Kidney epithelial cell (primary cell): ENCODE measurements around the gene NFKBIL1. TPM values are rescaled to one million over a fixed set of nuclear protein-coding genes. Genes with fewer than 3 reads are reported as not detected.
A peak's percentile ranks its signal among the peaks of the same experiment; 100 is the strongest.
"Not testable (repeated sequence)": the region's sequence is repeated elsewhere in the genome, so short reads cannot be mapped to it uniquely, and the experiment has no call there.

Experiments
- DNase-seq: peaks from one replicate; pipeline ENCODE4 v3.0.0-alpha.2; 2010; ENCODE audit warnings: low read depth
- H3K27me3 ChIP-seq: 2 replicates; pipeline ENCODE4 v1.6.0; 2011; ENCODE audit warnings: low read length; ENCODE audit not compliant: control insufficient read depth, insufficient read depth
- H3K36me3 ChIP-seq: 2 replicates; pipeline ENCODE4 v1.5.1; 2011; ENCODE audit warnings: low read length; ENCODE audit not compliant: control insufficient read depth, insufficient read depth
- H3K4me3 ChIP-seq: 2 replicates; pipeline ENCODE4 v1.5.1; 2011; ENCODE audit warnings: low read depth, mild to moderate bottlenecking, control low read depth, low read length
- CTCF ChIP-seq: IDR thresholded peaks from 2 replicates; pipeline ENCODE4 v1.5.1; 2011; ENCODE audit warnings: mild to moderate bottlenecking, moderate library complexity, low read length, control low read depth, inconsistent platforms; ENCODE audit not compliant: insufficient read depth, poor library complexity, severe bottlenecking
- total RNA-seq: library from RNA; depleted of rRNA; stranded (reverse); fragments of >200 nt; gene quantifications from 2 replicates; pipeline ENCODE4 v1.2.3, GENCODE V29; 2015

The NFKBIL1 gene
- 41.9 and 44.0 TPM in 2 replicates for total RNA-seq

GRCh38 chr6:31546958-31547726 is at the start of gene NFKBIL1:
Gene NFKBIL1, plus strand, starts transcription at chr6:31547608. Its CDS starts 87 bp downstream, at chr6:31547695.
- no peaks in the 10 kb centered on the region for H3K36me3 ChIP-seq
- peak; percentile 86 for DNase-seq
- TF ChIP-seq CTCF: no peak
- H3K4me3 ChIP-seq: peak within 1 kb of the TSS; percentile 44
- no peaks in the 10 kb centered on the region for H3K27me3 ChIP-seq

- no peaks in the 10 kb centered on the region for H3K36me3 ChIP-seq
- peak overlapping the region; percentile 46 for H3K4me3 ChIP-seq
- TF ChIP-seq CTCF: no peak
- DNase-seq: no peak
- H3K27me3 ChIP-seq: no peaks in the 10 kb centered on the region
These were observed 48.7 kb upstream of the NFKBIL1 start for GRCh38 chr6:31498748-31499147.

- not testable (repeated sequence) for H3K27me3 ChIP-seq, H3K4me3 ChIP-seq, DNase-seq, H3K36me3 ChIP-seq
These were observed 47.8 kb upstream of the NFKBIL1 start for GRCh38 chr6:31499648-31500047.

GRCh38 chr6:31502586-31502985 is 44.8 kb upstream of the NFKBIL1 start:
- DNase-seq: no peak
- Histone ChIP-seq H3K27me3 (no peaks in the 10 kb centered on the region), H3K4me3 (no peak overlapping the region), H3K36me3 (no peaks in the 10 kb centered on the region)
- TF ChIP-seq CTCF: no peak

GRCh38 chr6:31509036-31509435 is 38.4 kb upstream of the NFKBIL1 start:
- H3K36me3 ChIP-seq: not testable (repeated sequence)

GRCh38 chr6:31510007-31510406 is 37.4 kb upstream of the NFKBIL1 start:
- TF ChIP-seq CTCF: no peak
- H3K27me3 ChIP-seq: no peaks in the 10 kb centered on the region
- peaks cover 1% of the 10 kb centered on the region for H3K36me3 ChIP-seq
- H3K4me3 ChIP-seq: no peak overlapping the region
- DNase-seq: no peak

More at GRCh38 chr6:31509036-31509435, 38.4 kb upstream of the NFKBIL1 start:
- H3K4me3 ChIP-seq, H3K27me3 ChIP-seq, DNase-seq: not testable (repeated sequence)
